Islet of Langerhans (tissue), 1 donor: ENCODE data around the gene ALDH3A1.
"Not testable (repeated sequence)": the region's sequence is repeated elsewhere in the genome, so short reads cannot be mapped to it uniquely, and the experiment has no call there.

ENCODE experiments used
- FAIRE-seq: peaks from one replicate; lab custom pipeline; 2011; peaks lifted over from hg19 to GRCh38; lab: Jason Lieb, UNC

Gene ALDH3A1

DNA sequence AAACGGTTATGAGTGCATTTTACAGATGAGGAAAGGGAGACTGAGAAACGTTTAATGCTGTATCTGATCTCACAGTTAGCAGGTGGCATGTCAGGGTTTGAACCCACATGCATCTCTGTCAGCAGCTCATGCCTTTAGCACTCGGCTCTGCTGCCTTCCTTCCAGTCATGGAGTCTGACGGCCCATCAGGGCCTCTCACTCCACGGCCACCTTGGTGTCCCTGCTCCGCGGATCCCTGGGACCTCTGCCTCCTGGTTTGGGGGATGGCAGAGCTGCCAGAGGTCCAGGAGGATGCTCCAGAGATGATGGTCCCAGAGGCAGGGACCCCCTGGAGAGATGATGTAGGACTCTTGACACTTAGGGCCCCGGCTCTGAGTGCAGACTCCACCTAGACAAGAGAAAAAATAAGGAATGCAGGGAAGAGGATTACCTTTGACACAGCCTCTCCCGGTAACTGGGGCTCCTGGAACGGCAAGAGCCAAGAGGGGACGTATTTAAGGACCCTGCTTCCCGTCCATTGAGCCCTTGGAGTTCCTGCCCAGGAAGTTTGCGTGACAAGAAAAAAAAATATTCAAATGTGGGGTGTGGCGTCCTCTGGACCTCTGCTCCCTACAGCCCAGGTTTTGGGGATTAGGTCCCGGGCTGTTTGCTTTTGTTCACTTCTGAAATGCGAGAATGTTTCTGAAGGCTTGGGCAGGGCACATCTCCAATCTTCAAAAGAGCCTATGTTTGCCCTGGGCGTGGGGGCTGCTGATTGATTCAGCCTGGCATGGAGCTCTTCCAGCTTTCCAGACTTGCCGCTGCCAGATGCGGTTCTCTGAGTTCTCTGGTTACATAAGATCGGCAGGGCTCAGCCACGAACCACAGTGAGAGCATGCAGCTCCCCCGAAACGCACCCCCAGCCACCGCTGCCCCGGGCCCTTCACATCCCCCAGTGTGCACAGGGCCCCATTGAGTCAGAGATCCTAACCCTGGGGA, at the start of gene ALDH3A1:
Gene ALDH3A1 (minus strand): TSS at position 470 of the 978 bp plus-strand sequence. CDS start 3,169 bp downstream, outside the sequence.
- FAIRE-seq, result no peak

DNA sequence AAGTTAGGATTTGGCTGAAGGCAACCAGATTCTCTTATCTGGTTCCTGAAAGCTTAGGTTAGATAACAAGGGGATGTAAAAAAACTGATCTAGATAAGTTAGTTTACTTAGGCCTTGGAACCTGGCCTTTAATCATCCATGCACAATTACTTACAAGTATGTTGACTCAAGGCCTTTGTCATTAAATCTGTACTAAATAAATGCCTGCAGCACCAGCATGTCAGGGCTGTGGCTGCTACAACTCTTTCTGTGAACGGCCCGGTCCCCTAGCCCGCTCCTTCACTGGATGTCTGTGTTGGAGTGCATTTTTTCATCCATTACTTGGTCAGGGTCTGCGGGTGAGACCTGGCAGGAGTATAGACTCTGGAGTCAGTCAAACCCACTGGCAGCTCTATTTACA, 48.4 kb upstream of the ALDH3A1 start:
- no peak for FAIRE-seq

DNA sequence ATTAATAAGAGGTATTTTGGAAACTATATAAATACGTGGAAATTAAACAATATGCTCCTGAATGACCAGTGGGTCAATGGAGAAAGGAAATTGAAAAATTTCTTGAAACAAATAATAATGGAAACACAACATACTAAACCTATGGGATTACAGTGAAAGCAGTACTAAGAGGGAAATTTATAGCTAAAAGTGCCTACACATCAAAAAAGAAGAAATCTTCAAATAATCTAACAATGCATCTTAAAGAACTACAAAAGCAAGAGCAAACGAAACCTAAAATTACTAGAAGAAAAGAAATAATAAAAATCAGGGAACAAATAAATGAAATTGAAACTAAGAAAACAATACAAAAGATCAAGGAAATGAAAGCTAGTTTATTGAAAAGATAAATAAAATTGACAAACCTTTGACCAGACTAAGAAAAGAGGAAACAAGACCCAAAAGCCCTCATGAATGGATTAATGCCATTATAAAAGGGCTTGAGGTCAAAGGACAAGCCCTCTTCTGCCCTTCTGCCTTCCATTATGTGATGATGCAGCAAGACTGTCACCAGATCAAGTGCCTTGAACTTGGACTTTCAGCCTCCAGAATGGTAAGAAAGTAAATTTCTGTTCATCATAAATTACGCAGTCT, 43.9 kb upstream of the ALDH3A1 start:
- no peak for FAIRE-seq

DNA sequence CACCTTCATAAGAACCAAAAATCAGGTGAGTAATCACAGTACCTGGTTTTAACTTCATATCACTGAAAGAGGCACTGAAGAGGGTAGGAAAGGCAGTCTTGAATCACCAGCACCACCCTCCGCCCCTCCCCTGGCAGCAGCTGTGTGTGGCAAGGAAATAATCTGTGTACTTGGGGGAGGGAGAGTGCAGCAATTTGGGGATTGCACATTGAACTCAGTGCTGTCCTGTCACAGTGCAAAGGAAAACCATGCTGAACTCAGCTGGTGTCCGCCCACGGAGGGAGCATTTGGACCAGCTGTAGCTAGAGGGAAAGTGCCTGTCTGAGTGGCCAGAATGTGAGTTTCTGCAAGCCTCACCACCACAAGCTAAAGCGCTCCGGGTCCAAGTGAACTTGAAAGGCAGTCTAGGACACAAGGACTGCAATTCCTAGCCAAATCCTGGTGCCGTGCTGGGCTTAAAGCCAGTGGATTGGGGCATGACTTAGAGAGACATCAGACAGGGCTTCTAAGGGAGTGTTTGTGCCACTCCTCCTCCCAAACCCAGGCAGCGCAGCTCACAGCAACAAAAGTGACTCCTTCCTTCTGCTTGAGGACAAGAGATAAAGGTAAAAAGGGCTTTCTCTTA, 39.7 kb upstream of the ALDH3A1 start:
- FAIRE-seq, result no peak

DNA sequence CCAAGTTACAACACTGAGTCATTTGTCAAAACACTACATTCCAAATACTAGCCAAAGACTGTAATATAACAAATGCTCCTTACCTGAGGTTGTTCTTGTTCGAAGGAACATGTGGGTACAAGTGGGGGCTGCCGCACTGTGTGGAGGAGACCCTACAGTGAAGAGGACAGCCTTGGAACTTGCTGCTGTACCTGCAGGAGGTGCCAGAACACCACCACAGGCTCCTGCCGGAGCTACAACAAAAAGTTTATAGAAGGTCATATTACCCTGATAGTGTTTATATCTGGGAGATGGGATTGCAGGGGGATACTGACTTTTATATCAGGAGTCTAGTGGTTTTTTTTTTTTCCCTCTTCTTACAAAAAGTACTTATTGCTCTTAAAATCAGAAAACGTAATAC, 37.8 kb upstream of the ALDH3A1 start:
- FAIRE-seq, result no peak

DNA sequence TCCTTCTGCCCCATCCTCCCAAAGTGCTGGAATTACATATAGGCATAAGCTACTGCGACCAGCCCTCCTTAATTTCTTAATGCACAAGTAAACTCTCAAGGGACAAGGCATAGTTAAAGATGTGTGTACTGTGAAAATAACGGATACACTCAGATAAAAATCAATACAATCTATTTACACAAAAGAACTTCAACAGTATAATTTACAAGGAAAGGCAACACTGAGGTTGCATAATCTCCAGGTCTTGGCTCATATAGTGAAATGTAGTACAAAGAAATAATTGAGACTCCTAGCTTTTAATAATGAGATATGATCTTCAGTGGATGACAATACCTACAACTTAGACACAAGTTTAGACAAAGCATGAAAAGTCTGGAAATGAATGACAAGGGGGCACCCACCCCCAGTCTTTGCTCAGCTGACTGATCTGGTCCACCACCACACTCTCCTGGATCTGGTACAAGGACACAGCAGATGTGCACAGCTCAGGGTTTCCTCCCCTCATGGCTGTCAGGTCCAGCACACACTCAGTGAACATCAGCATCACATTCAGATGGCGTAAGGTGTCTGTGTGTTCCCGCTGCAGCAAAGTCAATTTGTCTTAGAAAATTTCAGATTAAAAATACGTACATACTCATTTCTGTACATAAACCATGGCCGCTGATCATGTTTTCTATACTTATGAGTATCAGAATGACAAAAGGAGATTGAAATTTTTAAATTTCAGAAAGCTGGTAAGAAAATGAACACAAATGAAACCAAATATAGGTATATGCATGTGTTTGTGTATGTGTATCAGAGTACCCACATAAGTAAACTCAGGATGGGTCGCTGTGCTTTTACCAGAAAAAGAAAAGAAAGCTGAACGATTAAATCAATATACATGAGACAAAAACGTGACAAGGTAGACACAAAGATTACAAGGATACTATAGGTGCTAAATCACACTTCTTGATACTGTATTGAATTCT, 33.7 kb upstream of the ALDH3A1 start:
- FAIRE-seq, result no peak

DNA sequence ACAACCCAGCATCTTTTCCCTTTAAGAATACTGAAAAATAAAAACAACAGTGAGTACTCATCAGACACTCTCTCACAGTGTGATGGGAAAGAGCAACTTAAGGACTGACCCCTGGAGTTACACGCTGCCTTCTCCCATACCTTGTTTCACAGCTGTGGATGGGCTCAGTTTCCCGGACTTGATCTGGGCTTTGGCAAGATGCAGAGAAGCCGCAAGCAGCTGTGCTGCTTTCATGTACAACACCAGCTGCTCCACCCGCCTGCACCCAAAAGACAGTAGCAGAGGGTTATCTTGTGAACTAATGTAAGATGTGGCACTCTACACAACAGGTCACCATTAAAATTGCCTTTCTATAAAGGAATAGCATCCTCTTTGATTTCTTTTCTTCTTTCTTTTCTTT, 32.7 kb upstream of the ALDH3A1 start:
- FAIRE-seq, result no peak

DNA sequence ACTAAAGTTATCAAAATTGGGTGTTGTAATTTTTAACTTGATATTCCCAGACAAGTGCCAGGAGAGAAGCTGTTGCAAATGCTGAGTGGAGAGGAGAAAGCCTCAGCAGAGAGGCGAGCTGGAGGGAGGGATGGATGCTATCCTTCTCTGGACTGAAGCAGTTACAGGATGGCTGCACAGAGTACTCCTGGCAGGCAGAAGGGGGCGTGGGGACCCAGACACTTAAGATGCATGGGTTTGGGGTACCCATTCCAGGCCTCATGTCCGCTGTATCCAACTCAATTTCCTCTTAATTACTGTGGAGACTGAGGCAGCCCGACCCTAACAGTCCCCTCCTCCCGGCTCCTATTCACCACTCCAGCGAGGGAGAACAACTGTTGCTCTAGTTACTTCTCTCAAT, 25.4 kb upstream of the ALDH3A1 start:
- no peak for FAIRE-seq

DNA sequence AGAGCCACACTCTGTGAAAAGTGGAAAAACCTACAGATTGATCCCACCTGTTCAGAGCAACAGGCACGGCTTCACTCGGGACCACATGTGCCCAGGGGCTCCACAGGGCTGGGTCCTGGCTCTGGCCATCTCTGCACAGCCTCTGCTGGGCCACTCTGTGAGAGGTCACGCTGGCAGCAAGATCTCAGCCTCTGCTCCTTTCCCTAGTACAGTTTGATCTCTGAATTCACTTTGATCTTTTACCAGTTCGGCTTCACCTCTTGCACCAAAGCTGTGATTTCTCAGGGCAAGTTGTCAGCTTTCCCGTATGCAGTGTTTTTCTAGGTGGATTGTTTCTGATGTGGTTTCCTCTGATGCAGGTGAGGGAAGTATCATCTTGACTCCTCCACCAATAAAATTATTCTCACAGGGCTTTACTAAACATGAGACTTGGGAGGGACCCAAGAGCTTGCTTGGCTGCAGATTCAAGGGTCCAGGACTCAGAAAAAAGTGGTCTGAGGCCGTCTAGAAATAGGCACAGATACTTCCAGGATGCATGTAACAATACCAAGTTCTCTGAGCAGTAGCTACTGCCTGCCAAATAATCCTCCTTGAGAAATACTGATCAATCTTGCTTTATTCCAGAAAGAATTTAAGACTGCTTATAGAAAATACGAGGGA, 24.0 kb upstream of the ALDH3A1 start:
- FAIRE-seq, result no peak

DNA sequence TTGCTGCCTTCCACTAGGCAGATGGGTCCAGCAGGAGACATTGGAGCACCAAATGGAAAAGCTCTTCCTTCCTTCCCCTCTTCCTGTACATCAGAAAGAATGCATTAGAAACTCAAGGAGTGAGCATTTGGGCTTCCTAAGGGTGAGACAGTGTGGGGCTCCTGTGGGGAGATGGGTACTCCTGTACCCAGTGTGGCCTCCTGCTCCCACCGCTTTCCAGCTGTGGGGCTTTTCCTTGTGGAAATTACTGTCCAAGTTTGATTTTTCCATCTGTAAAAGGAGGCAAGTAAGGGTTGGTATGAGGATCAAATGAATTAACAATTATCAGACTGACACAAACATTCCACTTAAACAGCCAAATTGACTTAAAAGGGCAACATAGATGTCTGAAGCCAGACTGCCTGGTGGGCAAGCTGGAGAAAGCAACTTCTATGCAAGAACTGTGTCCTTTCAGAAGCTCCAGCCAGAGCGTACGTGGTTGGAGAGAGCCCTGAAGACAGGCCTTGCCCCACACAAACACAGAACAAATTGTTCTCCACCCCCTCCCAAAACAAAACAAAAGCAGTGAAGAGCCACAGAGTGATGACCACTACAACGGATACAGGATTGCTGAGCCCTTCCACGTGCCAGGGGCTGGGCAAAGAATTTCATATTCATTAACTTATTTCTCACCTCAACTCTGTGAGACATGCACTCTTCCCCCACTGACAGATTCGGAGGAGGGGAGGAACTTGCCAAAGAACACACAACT, 23.1 kb upstream of the ALDH3A1 start:
- FAIRE-seq, result no peak

DNA sequence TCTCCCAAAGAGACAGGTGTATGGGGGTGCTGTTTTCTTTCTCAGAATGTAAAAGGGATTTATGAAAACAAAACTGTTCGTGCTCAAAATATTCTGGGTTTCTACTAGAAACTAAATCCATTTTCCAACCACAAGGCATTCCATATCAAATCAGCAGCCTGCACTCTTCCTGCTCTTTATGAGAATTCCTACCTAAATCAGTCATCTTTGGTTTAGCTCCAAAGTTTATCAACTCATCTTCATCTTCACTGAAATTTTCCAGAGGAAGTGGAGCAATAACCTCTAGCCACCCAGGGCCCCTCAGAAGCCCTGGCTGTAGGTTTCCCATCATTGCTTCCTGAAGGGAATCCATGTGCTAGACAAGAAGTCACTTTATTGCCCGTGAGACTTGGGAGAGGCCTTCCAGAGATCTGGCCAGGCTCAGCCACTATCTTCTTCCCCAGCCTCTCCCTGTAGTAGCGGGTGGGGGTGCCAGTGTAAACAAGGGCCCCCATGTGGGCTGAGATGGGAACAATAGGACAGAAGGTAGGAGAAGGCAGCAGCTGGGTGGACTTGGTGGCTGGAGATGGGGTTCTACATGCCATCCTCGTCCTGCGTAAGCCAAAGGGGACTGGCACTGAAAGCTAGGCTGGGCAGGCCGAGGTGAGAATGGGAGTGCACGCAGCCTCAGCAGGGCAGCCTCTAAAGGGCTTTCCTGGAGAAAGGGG, 22.0 kb upstream of the ALDH3A1 start:
- FAIRE-seq, result no peak

DNA sequence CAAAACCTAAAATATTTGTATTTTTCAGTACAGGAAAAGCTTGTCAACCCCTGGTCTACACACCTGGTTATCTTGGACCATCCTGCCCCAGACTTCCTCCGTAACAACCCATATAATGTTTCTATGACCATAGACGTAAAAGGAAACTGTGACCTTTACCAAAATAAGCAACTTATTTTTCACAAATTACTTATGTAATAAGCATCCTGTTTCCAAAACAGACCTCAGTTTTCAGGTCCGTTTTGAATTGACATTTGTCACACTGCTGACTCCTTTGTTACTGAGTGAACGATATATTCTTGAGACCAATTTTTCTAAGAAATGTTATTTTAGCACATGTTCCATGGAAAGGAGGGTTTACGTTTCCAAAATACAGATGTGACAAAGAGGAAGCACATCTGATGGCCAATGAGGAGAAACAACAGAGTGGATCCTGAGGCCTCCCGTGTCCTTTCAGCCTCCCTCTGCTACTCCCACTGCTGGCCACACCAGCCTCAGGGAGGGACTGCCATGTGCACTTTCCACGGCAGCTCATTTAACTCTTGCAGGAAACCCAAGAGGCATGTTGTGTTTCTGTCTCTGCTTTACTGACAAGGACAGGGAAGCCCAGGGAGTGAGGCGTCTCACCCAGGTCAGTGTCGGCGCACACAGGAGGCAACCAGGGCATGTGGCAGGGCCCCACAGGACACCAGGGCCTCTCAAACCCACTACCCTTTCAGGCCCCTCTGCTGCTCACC, 20.1 kb upstream of the ALDH3A1 start:
- FAIRE-seq, result no peak

DNA sequence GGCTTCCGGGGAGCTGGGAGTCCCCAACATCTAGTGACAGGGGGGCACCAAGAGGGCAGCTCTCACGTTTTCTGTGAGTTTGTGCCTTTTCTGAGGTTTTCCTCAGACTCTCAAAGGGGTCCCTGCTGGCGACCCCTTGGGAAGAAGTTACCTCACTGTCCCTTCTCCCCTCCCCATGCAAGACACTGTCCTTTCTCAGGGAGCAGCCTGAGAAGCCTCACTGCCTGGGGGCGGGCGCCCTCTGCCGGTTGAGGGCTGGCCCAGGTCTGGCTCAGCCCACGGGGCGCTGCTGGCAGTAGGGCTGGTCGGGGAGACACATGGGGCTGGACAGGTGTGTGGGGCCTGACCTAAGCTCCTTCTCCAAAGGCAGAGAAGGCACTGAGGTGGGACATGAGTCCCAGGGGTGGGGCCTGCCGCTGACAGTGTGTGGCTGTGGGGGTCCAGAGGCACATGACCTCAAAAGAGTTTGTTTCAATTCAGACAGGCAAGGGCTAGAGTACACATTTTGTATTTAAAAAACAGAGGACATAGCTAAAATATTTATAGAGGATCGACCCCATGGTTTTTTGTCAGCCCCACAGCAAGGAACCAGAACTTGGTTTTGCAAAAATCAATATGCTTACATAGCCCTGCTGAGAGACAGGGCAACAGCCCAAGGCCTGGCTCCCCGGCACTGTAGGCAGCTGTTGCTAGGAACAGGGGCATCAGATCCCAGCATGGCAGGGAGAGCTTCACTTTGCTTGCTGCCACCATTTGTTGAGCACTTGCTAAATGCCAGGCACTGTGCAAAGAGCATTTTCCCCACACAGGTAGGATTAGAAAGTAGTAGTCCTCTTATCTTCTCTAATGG, 18.5 kb upstream of the ALDH3A1 start:
- FAIRE-seq, result no peak

DNA sequence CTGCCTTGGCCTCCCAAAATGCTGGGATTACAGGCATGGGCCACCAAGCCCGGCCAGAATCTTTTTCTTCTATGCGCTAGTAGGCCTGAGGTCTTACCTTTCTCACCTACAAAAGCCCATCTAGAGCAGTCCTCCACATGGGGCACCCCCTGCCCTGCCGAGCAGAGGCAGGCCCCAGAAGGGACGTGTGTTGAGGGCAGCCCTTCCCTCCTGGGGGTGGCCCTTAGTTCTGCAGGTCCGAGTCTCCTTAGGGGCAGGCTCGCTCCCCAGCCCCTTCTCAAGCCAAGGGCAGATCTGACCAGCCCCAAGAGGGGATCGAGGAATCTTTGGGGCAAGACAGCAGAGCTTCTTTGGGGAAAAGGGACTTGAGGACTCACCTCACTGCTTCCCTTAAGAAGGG, 17.9 kb upstream of the ALDH3A1 start:
- FAIRE-seq, result no peak

DNA sequence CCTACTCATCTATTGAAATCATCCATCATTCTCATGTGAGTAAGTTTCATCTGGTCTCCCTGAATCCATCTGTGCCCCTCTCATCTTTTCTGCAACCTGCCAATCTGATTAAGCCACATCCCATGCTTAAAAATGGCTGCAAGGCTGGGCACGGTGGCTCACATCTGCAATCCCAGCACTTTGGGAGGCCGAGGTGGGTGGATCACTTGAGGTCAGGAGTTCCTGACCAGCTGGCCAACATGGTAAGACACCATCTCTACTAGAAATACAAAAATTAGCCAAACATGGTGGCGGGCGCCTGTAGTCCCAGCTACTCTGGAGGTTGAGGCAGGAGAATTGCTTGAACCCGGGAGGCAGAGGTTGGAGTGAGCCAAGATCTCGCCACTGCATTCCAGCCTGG, 15.9 kb upstream of the ALDH3A1 start:
- not testable (repeated sequence) for FAIRE-seq

DNA sequence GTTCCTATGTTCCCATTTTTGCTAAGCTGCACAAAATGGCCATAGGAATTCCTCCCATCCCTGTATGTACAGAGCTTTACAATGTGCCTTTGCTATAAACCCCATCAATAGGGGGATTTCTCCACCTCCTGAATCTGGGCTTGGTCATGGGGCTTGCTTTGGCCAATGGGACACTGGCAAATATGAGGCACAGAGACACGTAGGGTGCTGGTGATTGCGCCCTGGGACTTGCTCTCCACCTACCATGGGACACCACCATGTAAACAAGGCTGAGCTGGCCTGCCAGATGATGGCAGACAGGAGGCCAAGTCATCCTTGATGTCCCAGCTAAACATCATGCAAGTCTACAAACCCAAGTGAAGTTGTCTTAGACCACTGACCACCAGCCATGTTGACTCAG, 15.3 kb upstream of the ALDH3A1 start:
- FAIRE-seq, result no peak

DNA sequence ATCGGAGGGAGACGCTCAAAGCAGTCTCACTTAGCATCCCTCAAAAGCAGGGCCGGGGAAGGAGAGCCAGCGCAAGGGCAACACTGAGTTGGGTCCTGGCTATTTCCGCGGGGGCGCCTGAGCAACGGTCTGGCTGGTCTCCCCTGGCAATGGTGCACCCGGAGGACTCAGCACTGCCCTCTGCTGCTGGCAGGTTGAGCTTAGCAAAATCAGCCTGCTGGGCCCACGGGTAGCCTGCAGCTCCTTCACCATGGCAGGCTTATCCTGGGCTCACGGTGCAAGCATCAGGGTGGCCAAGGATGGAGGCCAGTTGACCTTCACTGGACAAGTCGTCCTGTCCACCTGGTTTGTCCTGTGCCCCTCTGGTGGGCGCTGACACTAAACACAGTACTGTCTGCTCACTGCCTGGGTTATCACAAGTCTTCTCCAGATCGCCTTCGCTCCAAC, 14.4 kb upstream of the ALDH3A1 start:
- no peak for FAIRE-seq

DNA sequence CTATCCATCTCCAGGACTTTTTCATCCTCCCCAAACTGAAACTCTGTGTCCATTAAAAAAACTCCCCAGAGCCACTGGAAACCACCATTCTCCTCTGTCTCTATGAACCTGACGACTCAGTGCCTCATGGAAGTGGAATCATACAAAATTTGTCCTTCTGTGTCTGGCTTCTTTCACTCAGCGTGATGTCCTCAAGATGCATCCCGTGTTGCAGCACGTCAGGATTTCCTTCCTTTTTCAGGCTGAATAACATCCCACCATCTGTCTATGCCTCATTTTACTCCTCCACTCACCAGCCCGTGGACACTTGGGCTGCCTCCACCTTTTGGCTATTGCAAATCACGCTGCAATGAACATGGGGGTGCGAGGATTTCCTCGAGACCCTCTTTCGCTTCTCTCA, 12.6 kb upstream of the ALDH3A1 start:
- FAIRE-seq, result no peak
